HG03095 (cell line): ENCODE measurements around the gene CENPQ.
"Not testable (repeated sequence)": the region's sequence is repeated elsewhere in the genome, so short reads cannot be mapped to it uniquely, and the experiment has no call there.

Experiments used
- ATAC-seq: cut with Tn5 transposase; IDR thresholded peaks from one replicate; pipeline ENCODE4 v1.9.1; 2021; ENCODE audit warnings: moderate library complexity; ENCODE audit not compliant: unreplicated experiment

CENPQ gene

GRCh38 chr6:49462927-49463611 is at the start of gene CENPQ, which contains the start of gene MMUT:
TSS of gene CENPQ (plus strand) at chr6:49463370. CDS start at chr6:49470177, 6,807 bp downstream.
TSS of gene MMUT (minus strand) at chr6:49463253. CDS start at chr6:49459466, 3,787 bp downstream.
- ATAC-seq: peak; percentile 98

- no peak for ATAC-seq
These were observed 47.8 kb upstream of the CENPQ start for GRCh38 chr6:49415358-49415757.

GRCh38 chr6:49416195-49416594 is 47.0 kb upstream of the CENPQ start:
- no peak for ATAC-seq

GRCh38 chr6:49423817-49424216 is 39.4 kb upstream of the CENPQ start:
- ATAC-seq: no peak

GRCh38 chr6:49430187-49430586 is 33.0 kb upstream of the CENPQ start:
- ATAC-seq: no peak

GRCh38 chr6:49430866-49431265 is 32.3 kb upstream of the CENPQ start:
- no peak for ATAC-seq

GRCh38 chr6:49453221-49453620 is 9.9 kb upstream of the CENPQ start:
- no peak for ATAC-seq

- ATAC-seq: peak; percentile 74
These were observed 8.1 kb upstream of the CENPQ start for GRCh38 chr6:49454787-49455709.

GRCh38 chr6:49457771-49458170 is 5.4 kb upstream of the CENPQ start:
- no peak for ATAC-seq

GRCh38 chr6:49462071-49462470 is 1.1 kb upstream of the CENPQ start:
- no peak for ATAC-seq

GRCh38 chr6:49462599-49462926 is 607 bp upstream of the CENPQ start:
- peak; percentile 11 for ATAC-seq

- peak; percentile 1 for ATAC-seq
These were observed 420 bp downstream of the CENPQ start for GRCh38 chr6:49463612-49463967.

- ATAC-seq: no peak
These were observed 1.5 kb downstream of the CENPQ start for GRCh38 chr6:49464691-49465090.

- ATAC-seq: no peak
These were observed 4.9 kb downstream of the CENPQ start for GRCh38 chr6:49468042-49468441.

GRCh38 chr6:49476564-49476963 is 13.4 kb downstream of the CENPQ start:
- not testable (repeated sequence) for ATAC-seq

- no peak for ATAC-seq
These were observed 16.3 kb downstream of the CENPQ start for GRCh38 chr6:49479308-49479970.

- ATAC-seq: not testable (repeated sequence)
These were observed 18.7 kb downstream of the CENPQ start for GRCh38 chr6:49481846-49482245.

GRCh38 chr6:49483380-49483779 is 20.2 kb downstream of the CENPQ start:
- ATAC-seq: not testable (repeated sequence)

GRCh38 chr6:49490633-49491032 is 27.5 kb downstream of the CENPQ start:
- no peak for ATAC-seq

- ATAC-seq: no peak
These were observed 34.1 kb downstream of the CENPQ start for GRCh38 chr6:49497304-49497703.

GRCh38 chr6:49499126-49499525 is 36.0 kb downstream of the CENPQ start:
- ATAC-seq: no peak

- no peak for ATAC-seq
These were observed 36.5 kb downstream of the CENPQ start, which contains the start of gene GLYATL3 for GRCh38 chr6:49499623-49500022. TSS of gene GLYATL3 (plus strand) at chr6:49499923. CDS start at chr6:49511991, 12,068 bp downstream.
